SKM-1 (cell line): Measurements from ENCODE around the gene IQSEC1.

Source experiments
- DNase-seq: peaks from one replicate; lab custom pipeline; 2025; ENCODE audit not compliant: unreplicated experiment; lab: John Stamatoyannopoulos, UW

The IQSEC1 gene

GRCh38 chr3:13051581-13051980 lies 21.6 kb downstream of the IQSEC1 start:
- DNase-seq, result no peak

GRCh38 chr3:13051066-13051465 lies 22.2 kb downstream of the IQSEC1 start:
- DNase-seq, result no peak

DNA sequence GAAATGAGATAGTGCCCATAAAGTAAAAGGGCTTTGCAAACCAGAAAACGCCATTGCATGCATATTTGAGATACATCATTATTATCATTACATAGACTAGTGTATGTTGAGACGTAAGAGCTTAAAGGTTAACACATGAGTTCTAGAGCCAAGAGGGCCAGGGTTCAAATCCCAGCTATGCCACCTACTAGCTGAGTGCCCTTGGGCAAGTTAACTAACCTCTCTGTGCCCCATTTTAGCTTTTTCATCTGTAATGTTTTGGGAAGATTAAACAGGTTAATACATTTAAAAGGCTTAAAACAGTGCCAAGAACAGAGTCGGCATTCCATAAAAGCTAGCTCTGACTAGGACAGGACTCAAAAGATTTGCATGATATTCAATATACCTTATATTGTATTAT lies 22.8 kb downstream of the IQSEC1 start:
- DNase-seq, result no peak

- no peak for DNase-seq
Observed at GRCh38 chr3:13049400-13049799, 23.8 kb downstream of the IQSEC1 start.

DNA sequence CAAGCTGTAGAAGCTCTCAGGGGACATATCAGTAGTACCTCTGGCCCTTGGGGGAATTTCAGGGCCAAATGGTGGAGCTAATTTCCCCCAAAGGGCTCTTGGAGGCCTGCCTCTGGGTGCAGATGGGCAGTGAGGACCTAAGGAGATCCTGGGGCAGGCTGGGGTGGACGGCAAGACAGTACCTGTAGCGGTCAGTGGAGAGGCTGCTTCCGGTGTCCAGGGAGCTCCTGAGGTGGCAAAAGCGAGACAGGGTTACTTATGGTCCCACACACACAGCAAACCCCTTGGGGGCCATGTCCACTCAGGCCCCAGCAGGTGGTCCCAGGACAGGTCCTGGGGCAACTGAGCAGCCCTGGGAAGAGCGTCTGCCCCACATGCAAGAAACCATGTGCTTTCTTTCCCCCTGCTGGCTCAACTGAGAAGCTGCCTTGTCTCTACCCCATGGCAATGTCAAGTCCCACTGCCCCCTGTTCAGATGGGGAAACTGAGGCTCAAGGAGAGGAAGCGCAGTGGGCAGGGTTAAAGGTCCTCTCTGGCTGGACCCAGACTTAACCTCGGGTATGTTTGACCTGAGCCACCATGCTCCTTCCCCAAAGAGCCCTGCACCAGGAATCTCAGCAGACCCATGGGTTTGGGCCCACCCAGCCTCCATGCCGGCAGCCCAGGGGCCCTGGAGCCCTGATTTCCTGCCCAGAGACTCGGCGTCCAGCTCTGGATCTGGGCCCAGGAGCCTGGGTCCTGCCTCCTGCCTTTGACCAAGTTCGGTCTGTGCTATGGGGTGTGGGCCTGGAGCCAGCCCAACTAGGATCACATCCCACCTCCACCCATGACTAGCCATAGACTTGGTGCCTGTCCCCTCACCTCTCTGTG lies 25.7 kb downstream of the IQSEC1 start:
- no peak for DNase-seq

- DNase-seq, result no peak
Observed at GRCh38 chr3:13046569-13047274, 26.5 kb downstream of the IQSEC1 start.

- peak; percentile 72 for DNase-seq
Observed at GRCh38 chr3:13045904-13046568, 27.2 kb downstream of the IQSEC1 start.

- no peak for DNase-seq
Observed at GRCh38 chr3:13045241-13045903, 27.9 kb downstream of the IQSEC1 start.

DNA sequence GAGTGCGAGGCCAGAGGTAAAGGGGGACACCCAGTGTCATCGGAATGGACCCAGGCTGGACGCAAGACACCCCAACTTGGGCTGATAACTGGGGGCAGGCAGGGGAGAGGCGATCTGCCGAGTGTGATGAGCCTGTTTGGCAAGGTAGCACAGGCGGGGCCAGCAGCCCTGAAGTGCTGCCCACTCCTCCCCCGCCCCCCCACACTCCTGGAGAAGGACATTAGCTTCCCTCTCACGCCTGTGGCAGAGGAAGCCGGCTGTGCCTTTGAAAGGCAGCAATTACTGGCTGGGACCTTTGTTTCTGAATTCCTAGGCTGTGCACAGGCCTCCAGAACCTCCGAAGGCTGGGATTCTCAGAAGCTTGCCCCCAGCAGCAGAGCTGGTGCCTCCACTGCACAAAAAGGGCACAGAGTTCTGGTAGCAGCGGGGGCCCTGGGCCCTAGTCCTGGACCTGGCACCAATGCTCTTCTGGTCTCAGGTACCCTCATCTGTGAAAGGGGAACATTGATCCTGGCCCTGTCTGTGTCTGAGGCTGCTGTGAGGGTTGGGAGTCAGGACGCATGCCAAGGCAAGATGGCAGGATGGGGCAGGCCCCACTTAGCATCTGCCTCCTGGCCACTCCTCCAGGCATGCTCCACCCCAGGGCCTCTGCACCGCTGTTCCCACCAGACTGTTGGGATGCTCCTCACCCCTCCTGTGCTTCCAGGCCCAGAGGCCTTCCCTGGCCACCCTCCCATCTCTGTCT lies 28.6 kb downstream of the IQSEC1 start:
- no peak for DNase-seq

- no peak for DNase-seq
Observed at GRCh38 chr3:13043656-13044055, 29.6 kb downstream of the IQSEC1 start.

GRCh38 chr3:13042715-13043271 lies 30.4 kb downstream of the IQSEC1 start:
- DNase-seq, result no peak

GRCh38 chr3:13042127-13042701 lies 31.0 kb downstream of the IQSEC1 start:
- no peak for DNase-seq

DNA sequence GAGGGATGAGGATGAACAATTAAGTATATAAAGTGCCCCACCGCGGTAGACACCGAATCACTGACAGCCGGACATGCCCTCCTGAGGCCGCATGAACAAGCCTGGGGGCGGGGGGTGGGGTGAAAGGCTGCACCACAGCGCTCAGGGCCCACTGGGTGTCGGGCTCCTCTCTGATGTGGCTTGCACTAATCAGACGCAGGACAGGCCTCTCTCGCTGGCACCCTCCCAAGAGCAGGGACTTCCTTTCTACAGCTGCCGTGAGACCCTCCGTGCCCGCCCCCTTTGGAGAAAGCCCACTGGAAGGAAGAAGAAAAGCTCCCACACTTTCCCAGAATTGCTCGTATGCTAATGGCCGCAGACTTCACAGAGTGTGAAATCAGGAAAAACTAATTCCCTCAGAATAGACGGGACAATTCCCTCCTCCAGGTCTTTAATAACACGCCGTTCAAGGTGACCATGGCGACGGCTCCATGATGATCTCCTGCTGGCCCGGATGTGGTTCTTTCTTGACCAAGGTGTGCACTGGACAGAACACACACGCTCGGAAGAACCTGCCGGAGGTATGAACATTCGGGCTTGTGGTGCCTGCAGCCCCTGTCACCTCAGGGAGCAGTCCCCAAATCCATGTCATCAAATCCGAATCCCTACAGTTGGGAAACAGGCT lies 32.0 kb downstream of the IQSEC1 start:
- no peak for DNase-seq

- DNase-seq, result no peak
Observed at GRCh38 chr3:13040361-13041074, 32.7 kb downstream of the IQSEC1 start.

DNA sequence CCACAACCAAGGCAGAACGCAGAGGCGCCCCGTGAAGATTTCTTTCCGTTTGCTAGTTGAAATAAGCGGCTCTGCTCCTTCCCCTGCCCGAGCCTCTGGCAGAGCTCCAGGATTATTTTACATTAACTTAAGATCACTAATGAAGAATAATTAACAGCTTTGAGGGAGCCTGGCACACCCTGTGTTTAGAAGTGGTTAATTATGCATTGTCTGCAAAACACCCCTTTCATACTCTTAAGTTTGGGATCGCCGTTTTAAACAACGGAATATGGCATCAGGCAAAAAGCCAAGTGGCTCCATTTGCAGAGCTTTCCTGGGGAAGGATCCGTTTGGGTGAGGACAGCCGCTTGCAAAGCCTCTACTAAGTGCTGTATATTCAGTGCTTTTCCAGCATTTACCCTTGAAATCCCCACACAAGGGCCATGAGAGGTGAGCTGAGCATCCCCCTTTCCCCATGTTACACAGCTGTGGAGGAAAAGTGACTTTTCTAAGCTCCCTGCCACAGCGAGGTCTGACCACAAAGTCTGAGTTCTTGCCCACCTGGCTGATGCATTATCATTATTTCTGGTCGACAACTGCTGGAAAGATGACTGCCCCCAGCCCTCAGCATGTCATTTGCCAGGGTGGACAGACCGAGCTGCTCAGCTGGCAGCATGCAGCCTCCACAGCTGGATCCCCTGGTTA lies 33.9 kb downstream of the IQSEC1 start:
- no peak for DNase-seq

DNA sequence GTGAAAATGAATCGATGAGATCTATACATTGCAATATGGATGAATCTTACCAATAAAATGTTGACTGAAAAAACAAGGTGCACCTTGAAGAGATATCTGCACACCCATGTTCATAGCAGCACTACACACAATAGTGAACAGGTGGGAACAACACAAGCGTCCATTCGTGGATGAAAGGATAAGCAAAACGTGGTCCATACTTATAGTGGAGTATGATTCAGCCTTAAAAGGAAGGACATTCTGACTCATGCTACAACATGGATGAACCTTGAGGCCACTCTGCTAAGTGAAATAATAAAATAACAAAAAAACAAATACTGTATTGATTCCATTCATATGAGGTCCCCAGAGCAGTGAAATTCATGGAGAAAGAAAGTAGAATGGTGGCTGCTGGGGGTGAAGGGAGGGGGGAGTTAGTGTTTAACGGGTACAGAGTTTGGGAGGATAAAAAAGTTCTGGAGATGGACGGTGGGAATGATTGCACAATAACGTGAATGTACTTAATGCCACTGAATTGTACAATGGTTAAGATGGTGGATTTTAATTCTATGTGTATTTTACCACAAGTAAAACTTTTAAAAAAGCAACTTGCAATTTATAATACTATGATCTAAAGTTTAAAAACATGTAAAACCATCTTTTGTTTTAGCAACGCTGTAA lies 35.6 kb downstream of the IQSEC1 start:
- no peak for DNase-seq

DNA sequence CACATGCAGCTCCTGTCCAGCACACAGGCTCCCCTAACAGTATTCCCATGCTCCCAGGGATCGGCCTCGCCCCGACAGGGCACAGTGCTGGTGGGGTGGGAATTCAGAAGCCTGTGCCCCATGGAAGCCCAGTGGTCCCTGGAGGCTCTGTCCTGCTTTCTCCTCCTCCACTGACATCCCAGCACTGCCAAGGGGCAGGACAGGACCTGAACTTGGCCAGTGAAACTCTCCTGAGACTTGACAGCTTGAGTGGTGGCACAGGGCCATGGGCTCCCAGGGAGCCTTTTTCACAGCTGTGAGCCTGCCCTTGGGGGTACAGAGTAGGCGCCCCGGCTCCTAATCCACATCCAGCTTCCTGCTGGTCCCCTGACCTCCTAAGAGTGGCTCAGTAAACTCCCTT lies 38.4 kb downstream of the IQSEC1 start:
- no peak for DNase-seq
